Gastrocnemius medialis (tissue), 4 donors: ENCODE measurements around the gene UNC13C.

Experiments used
- POLR2A ChIP-seq, 2 donors: fragments of 450-650 bp; IDR thresholded peaks; one replicate each; pipeline ENCODE4 v1.6.1; 2017; ENCODE audit warnings: antibody characterized with exemption in 2 of 2, mild to moderate bottlenecking in 2 of 2, moderate library complexity in 2 of 2
- TF ChIP-seq, protein P1 (sequence below), 5 experiments: fragments of 450-650 bp in 3 of 5; fragments of 200-600 bp in 2 of 5; sonication (generic) in 2 of 5; IDR thresholded peaks in 4 of 5; conservative IDR thresholded peaks in 1 of 5; 1 replicate in 4 of 5; 2 replicates in 1 of 5; pipeline ENCODE4 v1.5.1; 2016 to 2019; ENCODE audit warnings: antibody characterized with exemption in 5 of 5, mild to moderate bottlenecking in 3 of 5, moderate library complexity in 3 of 5

DNA sequence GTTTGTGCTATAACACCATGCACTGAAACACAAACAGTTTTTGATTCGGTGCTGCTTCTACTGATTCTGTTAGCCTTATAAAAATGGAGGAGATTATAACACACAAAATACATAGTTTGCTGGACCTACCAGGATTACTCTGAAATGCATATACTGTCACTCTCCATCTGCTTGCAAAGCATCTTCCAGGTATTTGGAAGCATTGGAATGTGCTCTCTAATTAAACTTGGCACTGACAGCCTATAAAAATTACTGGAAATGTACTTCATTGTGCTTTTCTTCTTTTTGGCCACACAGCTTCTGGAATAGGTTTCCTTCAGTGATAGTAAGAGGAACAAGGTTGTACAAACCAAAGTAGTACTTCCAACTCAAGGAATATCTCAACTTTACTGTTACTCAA lies 376.1 kb downstream of the UNC13C start:
- TF ChIP-seq, protein P1, sequence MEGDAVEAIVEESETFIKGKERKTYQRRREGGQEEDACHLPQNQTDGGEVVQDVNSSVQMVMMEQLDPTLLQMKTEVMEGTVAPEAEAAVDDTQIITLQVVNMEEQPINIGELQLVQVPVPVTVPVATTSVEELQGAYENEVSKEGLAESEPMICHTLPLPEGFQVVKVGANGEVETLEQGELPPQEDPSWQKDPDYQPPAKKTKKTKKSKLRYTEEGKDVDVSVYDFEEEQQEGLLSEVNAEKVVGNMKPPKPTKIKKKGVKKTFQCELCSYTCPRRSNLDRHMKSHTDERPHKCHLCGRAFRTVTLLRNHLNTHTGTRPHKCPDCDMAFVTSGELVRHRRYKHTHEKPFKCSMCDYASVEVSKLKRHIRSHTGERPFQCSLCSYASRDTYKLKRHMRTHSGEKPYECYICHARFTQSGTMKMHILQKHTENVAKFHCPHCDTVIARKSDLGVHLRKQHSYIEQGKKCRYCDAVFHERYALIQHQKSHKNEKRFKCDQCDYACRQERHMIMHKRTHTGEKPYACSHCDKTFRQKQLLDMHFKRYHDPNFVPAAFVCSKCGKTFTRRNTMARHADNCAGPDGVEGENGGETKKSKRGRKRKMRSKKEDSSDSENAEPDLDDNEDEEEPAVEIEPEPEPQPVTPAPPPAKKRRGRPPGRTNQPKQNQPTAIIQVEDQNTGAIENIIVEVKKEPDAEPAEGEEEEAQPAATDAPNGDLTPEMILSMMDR (IDR thresholded peaks at IDR 0.05 in 4 of 5, conservative IDR thresholded peaks at IDR 0.05 in 1 of 5): no peak
- no peak for TF ChIP-seq POLR2A (IDR thresholded peaks at IDR 0.05)
